ENCODE data around the gene SEC61A1.
A peak's percentile ranks its signal among the peaks of the same experiment; 100 is the strongest.

The SEC61A1 gene

DNA sequence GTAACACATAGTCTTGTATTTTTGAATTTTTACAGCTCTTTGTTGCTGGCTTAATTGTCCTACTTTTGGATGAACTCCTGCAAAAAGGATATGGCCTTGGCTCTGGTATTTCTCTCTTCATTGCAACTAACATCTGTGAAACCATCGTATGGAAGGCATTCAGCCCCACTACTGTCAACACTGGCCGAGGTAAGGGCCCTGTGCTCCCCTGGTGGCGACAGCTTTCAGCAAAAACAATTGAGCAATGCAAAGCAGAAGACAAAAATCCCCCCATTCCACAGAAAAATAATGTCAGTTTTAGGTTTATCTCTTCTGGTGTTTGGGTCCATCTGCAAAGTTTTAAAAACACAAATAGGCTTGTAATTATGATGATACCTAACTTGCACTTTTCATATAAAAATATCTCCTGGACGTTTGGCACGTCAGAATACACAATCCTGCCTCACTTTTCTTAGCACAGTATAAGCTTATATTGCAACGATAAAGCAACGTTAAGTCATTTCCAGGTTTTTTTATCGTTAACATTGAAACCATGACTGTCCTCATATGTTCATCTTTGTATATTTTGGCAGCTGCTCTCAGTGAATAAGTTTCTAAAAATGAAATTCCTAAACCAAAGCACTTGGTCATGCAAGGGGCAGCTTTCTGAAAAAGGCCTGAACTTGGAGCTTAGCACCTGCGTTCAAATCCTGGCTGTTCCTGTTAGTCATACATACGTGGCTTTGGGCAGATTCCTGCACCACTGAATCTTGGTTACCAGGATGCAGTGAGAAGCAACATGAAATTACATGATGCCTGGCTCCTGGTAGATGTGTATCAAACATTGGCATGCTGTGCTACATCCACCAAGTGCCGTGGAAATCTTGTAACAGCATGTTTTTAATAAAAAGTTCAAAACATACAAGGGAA, 8.5 kb downstream of the SEC61A1 start:
- DNase-seq (ENCODE audit: low read depth): no peak

DNA sequence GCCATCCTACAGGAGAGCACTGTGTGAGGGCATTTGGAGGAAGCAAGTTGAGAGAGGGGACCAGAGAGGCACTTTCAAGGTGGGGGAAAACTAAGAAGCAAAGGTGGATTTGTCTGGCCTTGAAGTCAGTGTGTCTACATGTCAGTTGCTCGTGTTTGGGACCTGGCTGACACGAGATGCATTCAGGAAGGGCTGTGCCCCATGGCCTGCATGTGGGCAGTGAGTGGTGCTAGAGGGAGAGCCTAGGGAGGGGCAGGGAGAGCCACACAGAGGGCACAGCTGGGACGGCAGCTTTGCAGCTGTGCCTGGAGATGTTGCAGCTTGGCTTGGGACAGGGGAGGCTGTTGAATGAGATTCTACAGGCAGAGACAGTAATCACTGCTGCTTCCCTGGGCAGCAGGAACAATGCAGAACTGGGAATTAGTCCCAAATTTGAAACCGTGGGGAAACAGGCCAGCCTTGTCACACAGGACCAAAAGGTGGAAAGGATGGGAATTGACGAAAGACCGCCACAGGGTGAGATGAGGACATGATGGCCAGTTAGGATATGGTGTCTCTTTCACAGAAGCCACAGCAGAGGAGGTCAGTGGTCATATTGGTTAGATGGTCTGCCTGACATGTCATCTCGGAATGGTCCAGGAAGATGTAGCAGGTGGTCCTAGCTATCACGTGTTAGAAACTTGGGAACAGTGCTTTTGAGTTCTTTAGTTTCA, 10.0 kb downstream of the SEC61A1 start:
- no peak for DNase-seq (ENCODE audit: low read depth)

DNA sequence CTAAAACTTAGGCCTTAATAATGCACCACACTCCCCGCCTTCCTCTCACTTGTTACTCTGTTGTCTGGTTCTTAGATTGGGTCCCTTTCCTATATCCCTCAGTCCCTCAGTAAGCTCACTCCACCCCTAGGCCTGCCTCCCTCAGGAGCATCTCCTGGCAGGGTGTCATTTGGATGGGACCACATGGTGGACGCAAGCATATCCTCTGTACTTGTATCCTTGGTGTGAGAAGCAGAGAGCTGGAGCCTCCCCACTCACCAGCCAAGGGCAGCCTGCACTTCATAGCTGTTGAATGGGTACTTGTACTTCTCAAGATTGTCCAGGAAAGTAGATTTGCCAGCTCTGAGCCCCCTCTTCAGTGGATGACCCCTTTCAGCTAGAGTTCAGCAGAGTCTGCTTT, 11.6 kb downstream of the SEC61A1 start:
- no peak for DNase-seq (ENCODE audit: low read depth)

DNA sequence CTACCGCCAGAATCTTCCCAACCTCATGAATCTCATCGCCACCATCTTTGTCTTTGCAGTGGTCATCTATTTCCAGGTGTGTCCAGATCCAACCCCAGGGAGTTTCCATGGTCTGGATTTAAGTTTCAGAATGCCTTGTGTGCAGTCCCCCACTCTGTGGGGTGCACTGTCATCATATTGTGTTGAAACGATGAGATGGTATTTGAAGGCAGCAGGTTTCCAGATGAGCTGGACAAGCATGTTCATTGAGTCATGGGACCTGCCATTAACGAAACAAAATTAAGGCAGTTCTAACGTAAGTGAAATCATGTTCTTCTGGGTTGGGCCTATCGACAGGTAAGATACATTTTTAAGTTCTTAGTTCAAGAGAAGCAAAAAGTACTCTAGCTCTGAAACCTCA, 12.7 kb downstream of the SEC61A1 start:
- no peak for DNase-seq (ENCODE audit: low read depth)

DNA sequence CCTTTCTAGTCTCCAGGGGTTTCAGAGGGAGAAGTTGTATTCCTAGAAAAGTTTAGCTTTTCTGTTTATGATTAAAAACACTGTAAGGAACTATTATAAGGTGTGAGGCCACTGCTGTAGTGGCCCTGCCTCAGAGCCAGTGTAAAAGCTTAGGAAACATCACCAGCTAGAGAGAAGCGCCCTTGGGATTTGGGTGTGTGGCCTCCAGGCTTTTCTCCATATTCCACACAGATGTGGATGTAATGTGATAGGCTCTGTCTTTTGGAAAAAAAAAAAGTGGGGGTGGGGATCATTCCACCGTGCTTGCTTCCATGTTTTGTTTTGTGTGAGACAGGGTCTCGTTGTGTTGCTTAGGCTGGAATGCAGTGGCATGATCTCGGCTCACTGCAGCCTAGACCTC, 13.9 kb downstream of the SEC61A1 start:
- DNase-seq (ENCODE audit: low read depth): no peak

DNA sequence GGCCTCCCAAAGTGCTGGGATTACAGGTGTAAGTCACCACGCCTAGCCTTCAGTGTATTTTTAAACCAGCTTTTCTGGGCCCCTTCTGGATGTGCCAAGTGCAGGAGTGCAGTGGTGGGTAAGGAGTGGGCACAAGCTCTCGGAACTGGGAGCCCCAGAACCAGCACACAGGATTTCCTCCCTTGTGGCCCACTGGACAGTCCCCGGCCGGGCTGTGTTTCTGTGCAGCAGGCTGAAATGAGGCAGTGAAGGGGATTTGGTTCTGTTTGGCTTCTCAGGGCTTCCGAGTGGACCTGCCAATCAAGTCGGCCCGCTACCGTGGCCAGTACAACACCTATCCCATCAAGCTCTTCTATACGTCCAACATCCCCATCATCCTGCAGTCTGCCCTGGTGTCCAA, 14.4 kb downstream of the SEC61A1 start:
- DNase-seq (ENCODE audit: low read depth): no peak

DNA sequence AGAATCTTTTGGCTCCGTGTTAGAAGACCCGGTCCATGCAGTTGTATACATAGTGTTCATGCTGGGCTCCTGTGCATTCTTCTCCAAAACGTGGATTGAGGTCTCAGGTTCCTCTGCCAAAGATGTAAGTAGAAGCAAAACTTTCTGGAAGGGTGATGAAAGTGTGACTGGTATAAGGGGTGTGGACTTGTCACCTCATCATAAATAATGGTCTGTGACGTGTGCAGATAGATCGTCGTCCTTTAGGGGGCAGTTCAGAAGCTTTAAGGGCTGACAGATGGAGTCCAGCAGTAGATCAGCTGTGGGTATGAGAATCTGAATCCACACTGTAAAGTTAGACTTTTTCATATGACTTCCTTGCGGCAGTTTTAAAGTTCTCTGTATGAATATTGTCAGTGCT, 15.3 kb downstream of the SEC61A1 start:
- no peak for DNase-seq (ENCODE audit: low read depth)

DNA sequence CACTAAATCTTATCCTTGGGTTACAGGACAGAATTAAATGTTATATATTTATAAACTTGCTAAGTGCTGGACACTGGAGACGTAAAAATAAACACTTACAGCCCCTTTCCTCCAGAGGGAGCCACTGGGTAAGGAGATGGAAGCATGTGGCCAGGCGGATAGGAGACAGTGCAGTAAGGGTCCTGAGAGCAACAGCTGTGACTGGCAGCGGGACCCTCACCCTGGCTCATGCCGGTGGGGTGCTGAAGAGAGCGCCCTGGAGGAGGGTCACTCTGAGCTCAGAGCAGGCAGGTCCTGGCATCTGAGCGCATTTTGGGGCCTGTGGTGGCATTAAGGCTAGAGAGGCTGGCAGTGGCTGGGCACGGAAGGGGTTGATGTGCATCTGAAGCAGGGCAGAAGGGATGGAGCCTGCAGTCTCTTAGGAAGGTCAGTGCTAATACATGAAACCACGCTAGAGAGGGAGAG, 16.0 kb downstream of the SEC61A1 start:
- DNase-seq (ENCODE audit: low read depth): peak; percentile 26

DNA sequence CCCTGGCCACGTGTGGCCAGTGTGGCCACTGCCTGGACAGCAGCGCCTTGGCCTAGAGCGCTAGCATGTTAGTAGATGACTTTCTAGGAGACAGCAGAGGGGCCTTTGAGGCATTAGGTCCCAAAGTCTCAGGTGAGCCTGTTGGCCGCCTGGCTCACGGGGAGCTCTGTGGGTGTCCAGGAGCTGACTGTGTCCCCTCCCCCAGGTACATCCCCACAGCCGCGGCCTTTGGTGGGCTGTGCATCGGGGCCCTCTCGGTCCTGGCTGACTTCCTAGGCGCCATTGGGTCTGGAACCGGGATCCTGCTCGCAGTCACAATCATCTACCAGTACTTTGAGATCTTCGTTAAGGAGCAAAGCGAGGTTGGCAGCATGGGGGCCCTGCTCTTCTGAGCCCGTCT, 17.0 kb downstream of the SEC61A1 start:
- no peak for DNase-seq (ENCODE audit: low read depth)

DNA sequence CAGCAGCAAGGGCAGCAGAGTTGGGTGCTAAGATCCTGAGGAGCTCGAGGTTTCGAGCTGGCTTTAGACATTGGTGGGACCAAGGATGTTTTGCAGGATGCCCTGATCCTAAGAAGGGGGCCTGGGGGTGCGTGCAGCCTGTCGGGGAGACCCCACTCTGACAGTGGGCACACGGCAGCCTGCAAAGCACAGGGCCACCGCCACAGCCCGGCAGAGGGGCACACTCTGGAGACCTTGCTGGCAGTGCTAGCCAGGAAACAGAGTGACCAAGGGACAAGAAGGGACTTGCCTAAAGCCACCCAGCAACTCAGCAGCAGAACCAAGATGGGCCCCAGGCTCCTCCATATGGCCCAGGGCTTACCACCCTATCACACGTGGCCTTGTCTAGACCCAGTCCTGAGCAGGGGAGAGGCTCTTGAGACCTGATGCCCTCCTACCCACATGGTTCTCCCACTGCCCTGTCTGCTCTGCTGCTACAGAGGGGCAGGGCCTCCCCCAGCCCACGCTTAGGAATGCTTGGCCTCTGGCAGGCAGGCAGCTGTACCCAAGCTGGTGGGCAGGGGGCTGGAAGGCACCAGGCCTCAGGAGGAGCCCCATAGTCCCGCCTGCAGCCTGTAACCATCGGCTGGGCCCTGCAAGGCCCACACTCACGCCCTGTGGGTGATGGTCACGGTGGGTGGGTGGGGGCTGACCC, 18.8 kb downstream of the SEC61A1 start:
- no peak for DNase-seq (ENCODE audit: low read depth)

DNA sequence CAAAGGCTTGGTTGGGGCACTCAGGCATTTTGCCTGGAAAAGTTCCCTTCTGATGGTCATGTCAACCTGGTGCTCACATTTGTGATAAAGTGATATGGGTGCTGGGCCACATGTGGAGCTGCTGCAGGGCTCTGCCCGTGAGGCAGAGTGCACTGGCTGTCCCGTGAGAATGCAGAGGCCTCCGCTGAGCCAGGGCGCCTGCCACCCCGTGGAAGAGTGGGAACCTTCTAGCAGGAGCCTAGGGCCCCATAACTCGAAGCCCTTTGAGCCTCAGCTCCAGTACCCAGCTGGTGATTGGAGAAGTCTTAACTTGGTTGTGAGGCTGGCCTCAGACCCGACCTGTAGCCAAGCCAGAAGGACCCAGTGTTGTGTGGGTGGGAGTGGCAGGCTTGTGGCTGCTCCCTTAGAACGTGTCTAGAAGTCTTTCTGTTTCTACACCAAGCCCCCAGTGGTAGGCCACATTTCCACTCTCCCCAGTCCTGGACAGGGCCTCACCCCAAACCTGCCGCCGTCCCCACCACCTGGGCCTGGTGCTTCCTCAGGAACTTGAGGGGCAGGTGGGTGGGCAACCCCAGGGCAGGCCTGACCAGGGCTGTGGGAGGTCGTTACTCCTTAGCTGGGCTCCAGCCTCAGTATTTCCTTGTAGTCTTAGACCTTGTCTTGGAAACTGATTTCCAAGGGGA, 19.7 kb downstream of the SEC61A1 start:
- DNase-seq (ENCODE audit: low read depth): no peak

DNA sequence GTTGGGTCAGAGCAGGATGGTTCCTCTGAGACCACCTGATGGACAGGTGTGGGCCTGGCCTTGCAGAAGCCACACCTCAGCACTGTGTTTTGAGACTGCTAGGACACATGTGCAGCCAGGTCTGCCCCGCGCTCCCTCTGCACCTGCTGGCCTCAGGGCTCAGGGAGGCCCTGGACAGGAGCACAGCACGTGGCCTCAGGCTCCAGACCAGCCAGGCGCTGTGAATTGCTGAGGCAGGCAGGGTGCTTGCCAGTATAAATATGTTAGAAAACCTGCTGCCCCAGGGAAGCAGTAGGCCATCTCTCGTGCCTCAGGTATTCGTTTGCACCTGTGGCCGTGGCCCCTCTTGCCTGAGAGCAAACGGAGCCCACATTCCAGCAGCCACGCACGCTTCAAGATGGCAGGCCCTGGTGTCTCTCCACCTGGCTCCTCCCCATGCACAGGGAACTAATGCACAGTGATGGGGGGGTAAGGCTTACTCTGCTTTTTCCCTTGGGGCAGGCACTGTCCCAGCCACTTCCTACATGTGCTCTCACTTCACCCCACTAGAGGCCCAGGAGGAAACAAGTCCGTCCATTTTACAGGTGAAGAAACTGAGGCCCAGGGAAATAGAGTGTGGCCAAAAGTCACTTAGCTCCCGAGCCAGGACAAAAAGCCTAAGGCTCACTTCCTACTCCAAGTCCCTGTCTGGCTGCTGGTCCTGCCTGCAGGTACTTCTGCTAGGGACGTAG, 20.4 kb downstream of the SEC61A1 start:
- no peak for DNase-seq (ENCODE audit: low read depth)

DNA sequence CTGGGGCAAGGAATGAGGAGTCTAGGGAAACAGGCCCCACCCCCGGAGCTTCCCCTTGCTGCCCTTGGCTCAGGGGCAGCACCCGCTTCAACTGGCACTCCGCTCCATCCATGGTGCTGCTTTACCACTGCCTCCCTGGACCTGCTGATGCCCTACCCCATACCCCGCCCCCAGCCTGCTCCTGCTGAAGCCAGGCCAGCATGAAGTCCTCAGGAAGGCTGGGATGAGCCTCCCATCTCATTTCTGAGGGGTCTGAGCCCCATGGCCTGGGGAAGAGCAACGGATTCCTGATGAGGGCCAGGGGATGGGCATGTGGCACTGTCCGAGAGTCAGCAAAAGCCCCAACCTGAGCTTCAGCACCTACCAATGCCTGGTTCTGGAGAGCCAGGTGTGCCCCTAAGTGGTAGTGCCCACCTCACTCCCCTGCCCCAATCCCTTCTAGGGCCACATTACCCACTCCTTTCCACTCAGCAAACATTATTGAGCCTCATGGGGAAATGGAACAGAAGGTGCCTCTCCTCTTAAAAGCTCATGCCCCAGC, 21.0 kb downstream of the SEC61A1 start:
- DNase-seq (ENCODE audit: low read depth): no peak

DNA sequence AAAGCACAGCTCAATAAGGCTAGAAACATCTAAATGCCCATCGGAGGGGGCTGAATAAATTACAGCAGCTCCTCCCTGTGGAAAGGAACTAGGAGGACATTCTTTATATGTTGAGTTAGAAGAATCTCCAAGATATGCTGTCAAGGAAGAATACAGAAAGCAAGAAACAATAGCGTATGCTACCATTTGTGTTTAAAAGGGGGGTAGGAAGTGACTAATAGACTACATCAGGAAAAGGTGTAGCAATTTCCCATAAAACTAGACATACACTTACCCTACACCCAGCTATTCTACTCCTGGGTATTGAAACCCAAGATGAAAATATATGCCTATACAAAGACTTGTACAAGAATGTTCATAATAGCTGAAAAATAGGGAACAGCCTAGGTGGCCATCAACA, 21.6 kb downstream of the SEC61A1 start:
- no peak for DNase-seq (ENCODE audit: low read depth)

DNA sequence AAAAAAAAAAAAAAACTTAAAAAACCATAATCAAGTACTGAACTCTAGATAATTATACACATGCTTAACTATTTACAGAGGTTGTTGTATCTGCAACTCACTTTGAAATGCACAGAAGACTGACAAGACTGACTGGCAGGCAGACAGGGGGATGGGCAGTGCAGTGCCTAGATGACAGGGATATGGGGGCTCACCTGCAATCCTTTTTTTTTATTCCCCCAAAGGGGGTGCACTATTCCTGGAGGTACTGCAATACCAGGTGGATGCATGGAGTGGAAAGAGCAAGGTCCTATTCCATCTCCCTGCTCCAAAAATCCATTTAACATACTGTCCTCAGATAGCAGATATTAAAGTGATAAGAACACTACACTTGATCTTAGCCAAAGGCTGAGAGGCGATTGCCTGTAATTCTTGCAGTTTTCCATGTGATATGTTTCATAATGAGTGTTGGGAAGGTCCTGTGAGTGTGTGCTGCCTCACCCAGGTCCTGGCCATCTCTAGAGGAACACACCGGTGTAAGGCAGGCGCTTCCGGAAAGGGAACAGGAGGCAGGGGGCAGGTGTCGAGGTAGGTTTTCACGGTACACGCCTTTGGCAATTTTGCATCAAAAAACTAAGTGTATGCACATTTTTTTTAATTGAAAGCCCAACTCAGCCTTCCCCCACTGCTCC, 22.7 kb downstream of the SEC61A1 start:
- DNase-seq (ENCODE audit: low read depth): no peak

DNA sequence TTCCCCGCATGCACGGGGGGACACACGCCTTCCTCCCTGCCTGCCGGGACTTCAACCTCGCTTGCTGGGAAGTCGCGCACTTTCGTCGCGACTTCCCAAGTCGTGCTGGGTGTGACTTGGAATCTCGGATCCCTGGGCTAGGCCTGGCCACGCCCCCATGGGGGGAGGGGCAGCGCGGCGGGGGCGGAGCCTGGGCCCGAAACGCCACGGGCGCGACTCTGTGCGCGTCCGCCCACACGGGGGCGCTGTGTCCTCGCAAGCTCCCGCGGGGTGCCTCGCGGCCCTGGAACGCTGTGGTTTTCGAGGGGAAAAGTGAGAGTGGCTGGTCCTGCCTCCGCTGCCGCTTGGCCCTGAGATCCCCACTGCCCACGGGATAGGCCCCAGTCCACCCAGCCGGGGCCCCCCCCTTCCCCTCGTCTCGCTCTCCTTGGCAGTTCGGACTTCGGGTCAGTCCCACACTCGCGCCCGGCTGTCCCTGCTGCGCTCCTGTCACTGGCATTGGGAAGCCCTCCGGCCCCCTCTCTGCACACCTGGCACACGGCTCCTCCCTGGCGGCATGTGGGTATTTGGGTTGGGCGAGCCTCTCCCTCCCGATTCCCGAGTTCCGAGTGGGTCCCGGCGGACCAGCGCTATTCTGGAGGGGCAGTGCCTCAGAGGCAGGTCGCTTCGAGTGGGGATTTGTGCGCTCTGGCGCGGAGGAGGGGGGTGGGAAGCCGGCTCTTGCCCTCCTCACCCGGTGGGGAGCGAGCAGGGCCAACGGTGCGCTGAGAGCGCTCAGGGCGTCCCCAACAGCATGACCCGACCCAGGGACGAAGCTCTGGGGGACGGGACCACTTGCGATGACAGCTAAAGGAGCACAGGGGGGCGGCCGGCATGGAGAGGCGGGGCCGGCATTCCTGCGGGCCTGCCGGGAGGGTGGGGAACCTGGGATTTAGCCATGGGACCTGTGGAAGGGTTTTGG, 23.6 kb downstream of the SEC61A1 start:
- DNase-seq (ENCODE audit: low read depth): peak; percentile 72

DNA sequence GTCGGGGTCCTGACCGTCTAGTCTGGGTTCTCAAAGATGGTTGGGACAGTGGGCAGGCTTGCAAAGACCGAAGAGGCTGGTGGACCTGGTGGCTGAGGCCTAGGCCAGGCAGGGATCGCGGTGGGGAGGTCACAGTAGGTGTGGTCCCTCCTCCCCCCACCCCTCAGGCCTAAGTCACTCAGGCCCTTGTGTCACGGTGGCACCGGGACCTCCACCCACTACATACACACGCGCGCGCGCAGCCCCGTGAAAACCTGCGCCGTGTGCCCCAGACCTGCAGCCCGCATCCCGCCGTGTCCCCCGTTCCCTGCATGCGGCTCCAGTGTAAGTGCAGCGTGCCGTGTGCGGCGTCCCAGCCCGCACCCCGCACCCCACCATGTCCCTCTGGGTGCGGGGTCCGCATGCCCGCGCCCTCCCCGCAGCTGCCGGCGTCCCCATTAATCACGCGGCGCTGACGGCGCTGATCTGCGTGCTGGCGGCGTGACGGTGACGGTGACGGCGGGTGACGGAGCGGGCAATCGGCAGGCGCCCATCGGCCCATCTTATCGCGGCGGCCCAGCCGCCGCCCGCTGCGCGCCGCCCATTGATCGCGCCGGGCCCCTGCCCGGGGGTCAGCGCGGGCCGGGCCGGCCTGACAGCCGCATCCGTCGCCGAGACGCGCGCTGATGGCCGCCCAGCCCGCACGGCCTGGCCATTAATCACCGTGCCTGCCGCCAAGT, 24.4 kb downstream of the SEC61A1 start:
- DNase-seq (ENCODE audit: low read depth): peak; percentile 34

DNA sequence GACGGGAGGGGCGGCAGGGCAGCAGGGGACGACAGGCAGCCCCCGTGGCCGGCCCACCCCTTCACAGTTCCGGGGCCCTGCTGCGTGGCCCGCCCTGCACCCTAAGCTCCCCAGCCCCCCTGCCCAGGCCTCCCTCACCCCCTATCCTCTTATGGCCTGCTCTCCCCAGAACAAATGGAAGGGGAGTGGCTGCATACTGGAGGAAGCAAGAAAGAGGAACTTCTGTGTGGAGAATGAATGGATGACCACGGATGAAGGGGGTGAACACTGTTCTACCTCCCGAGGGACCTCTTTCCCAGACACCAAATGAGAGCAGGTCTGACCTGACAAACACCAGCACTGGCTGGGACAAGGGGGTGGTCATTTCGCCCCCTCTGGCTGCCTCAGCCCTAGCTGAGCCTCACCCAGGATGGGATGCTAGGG, 25.0 kb downstream of the SEC61A1 start:
- peak; percentile 25 for DNase-seq (ENCODE audit: low read depth)

DNA sequence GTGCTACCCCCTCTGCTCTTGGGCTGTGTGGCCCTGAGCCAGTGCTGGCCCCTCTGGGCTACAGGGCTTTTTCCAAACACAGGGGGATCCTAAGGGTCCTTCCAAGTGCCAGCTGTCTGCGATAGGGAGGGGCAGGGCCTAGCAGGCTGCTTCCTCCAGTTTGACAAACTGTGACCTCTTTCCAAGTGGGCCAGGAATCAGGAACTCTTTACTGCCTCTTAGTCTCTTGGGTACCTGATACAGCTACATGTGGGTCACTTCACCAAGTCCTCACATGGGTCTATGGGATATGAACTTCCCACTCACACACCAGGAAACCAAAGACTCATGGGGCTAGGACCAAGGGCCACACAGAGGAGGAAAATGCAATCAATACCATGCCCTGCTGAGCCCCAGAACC, 25.4 kb downstream of the SEC61A1 start:
- DNase-seq (ENCODE audit: low read depth): no peak

All from CMK (cell line).